HepG2 (cell line): ENCODE results near the gene SUDS3. TPM values are rescaled to one million over a fixed set of nuclear protein-coding genes. Genes with fewer than 3 reads are reported as not detected.

ENCODE experiments used
- ATAC-seq: fragments of 200-7000 bp; cut with Tn5 transposase; 3 replicates; pipeline ENCODE4 v1.9.1; 2020; ENCODE audit warnings: mild to moderate bottlenecking, moderate library complexity
- BruUV-seq: library from RNA; stranded (reverse); fragments of 400-500 nt; replicated peaks from 2 replicates; lab custom pipeline; 2021; lab: Mats Ljungman, UMichigan
- CTCF ChIA-PET: fragments of 300-600 bp; formaldehyde crosslinking; extraction: SDS; loops from one replicate; lab custom pipeline; 2021; ENCODE audit warnings: low total read pairs, inconsistent platforms, low intra/inter-chr PET ratio; lab: Yijun Ruan, JAX
- POLR2A ChIA-PET: fragments of 350-600 bp; sonication (Branson Sonifier 250); formaldehyde crosslinking; loops from one replicate; lab custom pipeline; 2020; ENCODE audit warnings: antibody characterized with exemption, inconsistent platforms; lab: Yijun Ruan, JAX
- DNase-seq: peaks from one replicate; pipeline ENCODE4 v3.0.0-alpha.2; 2015; ENCODE audit warnings: low spot score
- FAIRE-seq: peaks from 3 replicates; lab custom pipeline; 2011; peaks lifted over from hg19 to GRCh38; lab: Jason Lieb, UNC
- H2AFZ ChIP-seq: one replicate; pipeline ENCODE4 v1.6.1; 2011; ENCODE audit warnings: low read length, inconsistent platforms
- H3K27ac ChIP-seq: fragments of 300-600 bp; 3 replicates; pipeline ENCODE4 v1.8.0; 2011; ENCODE audit warnings: mixed run types, mild to moderate bottlenecking, mixed read lengths, low read length, inconsistent platforms; ENCODE audit not compliant: insufficient read depth; ENCODE audit errors: extremely low read length
- H3K27me3 ChIP-seq, 2 experiments: fragments of 200-600 bp in 1 of 2; 2 replicates in 1 of 2; 3 replicates in 1 of 2; pipeline versions ENCODE4 v1.6.0 to v1.8.0; 2011; ENCODE audit warnings: low read length in 2 of 2, mild to moderate bottlenecking in 2 of 2, moderate library complexity in 2 of 2, inconsistent platforms in 1 of 2; ENCODE audit not compliant: insufficient read depth in 2 of 2, control insufficient read depth in 1 of 2
- H3K36me3 ChIP-seq, 2 experiments: fragments of 200-600 bp in 1 of 2; replicated peaks in 1 of 2; 2 replicates in 1 of 2; 3 replicates in 1 of 2; pipeline versions ENCODE4 v1.5.1 to v1.8.0; 2011; ENCODE audit warnings: low read length in 2 of 2, inconsistent platforms in 1 of 2; ENCODE audit not compliant: insufficient read depth in 2 of 2, control insufficient read depth in 1 of 2
- H3K4me1 ChIP-seq: 2 replicates; pipeline ENCODE4 v1.5.1; 2012; ENCODE audit warnings: low read length, inconsistent platforms; ENCODE audit not compliant: insufficient read depth
- H3K4me2 ChIP-seq: 2 replicates; pipeline ENCODE4 v1.6.0; 2011; ENCODE audit warnings: low read depth, low read length, inconsistent platforms
- H3K4me3 ChIP-seq, 3 experiments: fragments of 200-600 bp in 1 of 3; sonication (generic), shearing (Covaris generic) in 1 of 3; replicated peaks in 1 of 3; 2 replicates each; pipeline ENCODE4 v1.5.1; 2011 to 2016; ENCODE audit warnings: low read length in 3 of 3, inconsistent platforms in 2 of 3, low read depth in 2 of 3, mild to moderate bottlenecking in 2 of 3, control low read depth in 1 of 3, mixed read lengths in 1 of 3; ENCODE audit not compliant: insufficient read depth in 1 of 3
- H3K79me2 ChIP-seq: one replicate; pipeline ENCODE4 v1.6.1; 2011; ENCODE audit warnings: low read length, inconsistent platforms; ENCODE audit not compliant: insufficient read depth
- H3K9ac ChIP-seq: 2 replicates; pipeline ENCODE4 v1.6.0; 2011; ENCODE audit warnings: mild to moderate bottlenecking, low read depth, low read length, inconsistent platforms; ENCODE audit not compliant: insufficient read depth
- H3K9me3 ChIP-seq: 2 replicates; pipeline ENCODE4 v1.5.1; 2012; ENCODE audit warnings: mild to moderate bottlenecking, low read length
- H4K20me1 ChIP-seq: 2 replicates; pipeline ENCODE4 v1.6.0; 2011; ENCODE audit warnings: inconsistent platforms, mild to moderate bottlenecking, low read length, moderate library complexity; ENCODE audit not compliant: insufficient read depth
- HNF4G ChIP-seq, 2 experiments: sonication (generic) in 1 of 2; formaldehyde crosslinking in 1 of 2; IDR thresholded peaks; 2 replicates each; pipeline versions ENCODE4 v1.4.0 to v1.6.1; 2011 to 2020; ENCODE audit warnings: borderline replicate concordance in 2 of 2, low read depth in 2 of 2, mild to moderate bottlenecking in 2 of 2, low read length in 1 of 2, missing genetic modification reagents in 1 of 2, moderate library complexity in 1 of 2
- ZKSCAN8 ChIP-seq: IDR thresholded peaks from 2 replicates; pipeline ENCODE4 v1.6.1; 2016; ENCODE audit warnings: borderline replicate concordance, missing genetic modification reagents, missing compliant biosample characterization
- WGBS: methylation state at CpG from one replicate; pipeline ENCODE4 v1.1.6; 2017; ENCODE audit warnings: low lambda C conversion rate; 5-methylcytosine and 5-hydroxymethylcytosine counted together
- in situ Hi-C: cut with HindIII; loops from 2 replicates; pipeline ENCODE4 v1.10.0; 2017; ENCODE audit warnings: low pct_unique_long_range_greater_than_20kb; ENCODE audit not compliant: extremely low pct_ligation_motif_present
- intact Hi-C: fragments of 100-400 bp; cut with micrococcal nuclease; formaldehyde crosslinking; loops from one replicate; pipeline ENCODE4 v1.10.0; 2022; ENCODE audit not compliant: unreplicated experiment
- polyA plus RNA-seq, 8 experiments: library from polyadenylated mRNA; depleted of rRNA in 3 of 8; stranded (reverse) in 7 of 8; unstranded in 1 of 8; fragments of >200 nt; fragmentation: Illumina TruSeq in 4 of 8; extraction: Trizol in 4 of 8; gene quantifications; 2 replicates each; pipeline versions ENCODE4 v1.2.1 to v1.2.3, GENCODE V29; 2011 to 2016; ENCODE audit warnings: low read depth in 4 of 8, missing spikeins in 1 of 8, mixed read lengths in 1 of 8; ENCODE audit not compliant: insufficient read depth in 1 of 8
- total RNA-seq, 5 experiments: library from RNA; depleted of rRNA; stranded (reverse); fragments of >200 nt; fragmentation: Illumina TruSeq; extraction: Trizol; gene quantifications; 2 replicates each; pipeline ENCODE4 v1.2.3, GENCODE V29; 2016; ENCODE audit warnings: low read depth in 1 of 5
- TF ChIP-seq, protein P1 (sequence below): sonication (generic); formaldehyde crosslinking; conservative IDR thresholded peaks from 2 replicates; pipeline ENCODE4 v1.4.0; 2020; ENCODE audit warnings: missing genetic modification reagents
- TF ChIP-seq, protein P2 (sequence below): IDR thresholded peaks from 2 replicates; pipeline ENCODE4 v1.6.1; 2016; ENCODE audit warnings: low read depth, missing genetic modification reagents, missing compliant biosample characterization
- TF ChIP-seq, protein P3 (sequence below), 2 experiments: fragments of 450-650 bp in 1 of 2; sonication (generic) in 1 of 2; formaldehyde crosslinking in 1 of 2; IDR thresholded peaks; 2 replicates each; pipeline versions ENCODE4 v1.6.1 to v1.8.0; 2016 to 2022; ENCODE audit warnings: antibody characterized with exemption in 1 of 2, mild to moderate bottlenecking in 1 of 2, missing genetic modification reagents in 1 of 2
- TF ChIP-seq, protein P4 (sequence below): sonication (generic); formaldehyde crosslinking; IDR thresholded peaks from 2 replicates; pipeline ENCODE4 v1.5.0; 2020; ENCODE audit warnings: missing genetic modification reagents

SUDS3 gene
- total and polyA plus RNA-seq, 2 of the 13 experiments (the other 11 are each of a cell fraction or from before 2014, with no cell fraction given): 20.2 to 33.1 TPM

DNA sequence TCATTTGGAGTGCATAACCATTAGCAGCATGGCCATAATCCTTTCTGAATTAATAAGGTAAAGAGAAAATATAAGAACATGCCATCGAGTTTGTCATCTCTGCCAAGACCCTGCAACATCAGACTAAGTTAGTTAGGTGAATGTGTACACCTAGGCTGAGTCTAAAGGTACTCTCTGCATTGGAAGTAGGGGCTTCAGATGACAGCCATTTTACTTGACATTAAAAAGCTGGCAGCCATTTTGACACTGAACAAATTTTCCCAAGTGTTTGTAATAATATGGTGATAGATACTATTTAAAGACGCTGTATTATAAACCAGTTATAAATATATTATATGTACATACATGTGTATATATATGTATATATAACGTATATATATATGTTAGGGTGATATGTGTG is 79.0 kb downstream of the SUDS3 start:
- under 1% methylated on average over 3 of the region's 3 CpGs for WGBS
- Histone ChIP-seq H3K79me2 (no peaks in the 10 kb centered on the region), H3K4me3 (no peak overlapping the region), H3K27ac (no peak overlapping the region), H3K4me1 (no peaks in the 10 kb centered on the region), H2AFZ (no peak overlapping the region), H3K36me3 (no peaks in the 10 kb centered on the region), H4K20me1 (no peaks in the 10 kb centered on the region), H3K9ac (no peak overlapping the region), H3K27me3 (peaks cover 0 to 4% of the 10 kb centered on the region in 2 experiments; a peak in 1 of 5 replicates), H3K4me2 (no peak overlapping the region), H3K9me3 (no peaks in the 10 kb centered on the region)
- intact Hi-C loops: no loop called here
- DNase-seq: no peak
- CTCF ChIA-PET: no interaction called here
- no peak for FAIRE-seq
- in situ Hi-C loops: no loop called here
- BruUV-seq: no TSS peak
- no peak for ATAC-seq
- POLR2A ChIA-PET: no interaction called here
- TF ChIP-seq ZKSCAN8 (CRISPR knock-in tag) (no peak), HNF4G (IDR thresholded peaks at IDR 0.05; ENCODE audit: borderline replicate concordance, low read depth, low read length) (no peak), HNF4G (CRISPR knock-in tag; IDR thresholded peaks at IDR 0.05; ENCODE audit: borderline replicate concordance, low read depth) (no peak)
- TF ChIP-seq, protein P1, sequence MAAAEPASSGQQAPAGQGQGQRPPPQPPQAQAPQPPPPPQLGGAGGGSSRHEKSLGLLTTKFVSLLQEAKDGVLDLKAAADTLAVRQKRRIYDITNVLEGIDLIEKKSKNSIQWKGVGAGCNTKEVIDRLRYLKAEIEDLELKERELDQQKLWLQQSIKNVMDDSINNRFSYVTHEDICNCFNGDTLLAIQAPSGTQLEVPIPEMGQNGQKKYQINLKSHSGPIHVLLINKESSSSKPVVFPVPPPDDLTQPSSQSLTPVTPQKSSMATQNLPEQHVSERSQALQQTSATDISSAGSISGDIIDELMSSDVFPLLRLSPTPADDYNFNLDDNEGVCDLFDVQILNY (CRISPR knock-in tag): no peak
- TF ChIP-seq, protein P2, sequence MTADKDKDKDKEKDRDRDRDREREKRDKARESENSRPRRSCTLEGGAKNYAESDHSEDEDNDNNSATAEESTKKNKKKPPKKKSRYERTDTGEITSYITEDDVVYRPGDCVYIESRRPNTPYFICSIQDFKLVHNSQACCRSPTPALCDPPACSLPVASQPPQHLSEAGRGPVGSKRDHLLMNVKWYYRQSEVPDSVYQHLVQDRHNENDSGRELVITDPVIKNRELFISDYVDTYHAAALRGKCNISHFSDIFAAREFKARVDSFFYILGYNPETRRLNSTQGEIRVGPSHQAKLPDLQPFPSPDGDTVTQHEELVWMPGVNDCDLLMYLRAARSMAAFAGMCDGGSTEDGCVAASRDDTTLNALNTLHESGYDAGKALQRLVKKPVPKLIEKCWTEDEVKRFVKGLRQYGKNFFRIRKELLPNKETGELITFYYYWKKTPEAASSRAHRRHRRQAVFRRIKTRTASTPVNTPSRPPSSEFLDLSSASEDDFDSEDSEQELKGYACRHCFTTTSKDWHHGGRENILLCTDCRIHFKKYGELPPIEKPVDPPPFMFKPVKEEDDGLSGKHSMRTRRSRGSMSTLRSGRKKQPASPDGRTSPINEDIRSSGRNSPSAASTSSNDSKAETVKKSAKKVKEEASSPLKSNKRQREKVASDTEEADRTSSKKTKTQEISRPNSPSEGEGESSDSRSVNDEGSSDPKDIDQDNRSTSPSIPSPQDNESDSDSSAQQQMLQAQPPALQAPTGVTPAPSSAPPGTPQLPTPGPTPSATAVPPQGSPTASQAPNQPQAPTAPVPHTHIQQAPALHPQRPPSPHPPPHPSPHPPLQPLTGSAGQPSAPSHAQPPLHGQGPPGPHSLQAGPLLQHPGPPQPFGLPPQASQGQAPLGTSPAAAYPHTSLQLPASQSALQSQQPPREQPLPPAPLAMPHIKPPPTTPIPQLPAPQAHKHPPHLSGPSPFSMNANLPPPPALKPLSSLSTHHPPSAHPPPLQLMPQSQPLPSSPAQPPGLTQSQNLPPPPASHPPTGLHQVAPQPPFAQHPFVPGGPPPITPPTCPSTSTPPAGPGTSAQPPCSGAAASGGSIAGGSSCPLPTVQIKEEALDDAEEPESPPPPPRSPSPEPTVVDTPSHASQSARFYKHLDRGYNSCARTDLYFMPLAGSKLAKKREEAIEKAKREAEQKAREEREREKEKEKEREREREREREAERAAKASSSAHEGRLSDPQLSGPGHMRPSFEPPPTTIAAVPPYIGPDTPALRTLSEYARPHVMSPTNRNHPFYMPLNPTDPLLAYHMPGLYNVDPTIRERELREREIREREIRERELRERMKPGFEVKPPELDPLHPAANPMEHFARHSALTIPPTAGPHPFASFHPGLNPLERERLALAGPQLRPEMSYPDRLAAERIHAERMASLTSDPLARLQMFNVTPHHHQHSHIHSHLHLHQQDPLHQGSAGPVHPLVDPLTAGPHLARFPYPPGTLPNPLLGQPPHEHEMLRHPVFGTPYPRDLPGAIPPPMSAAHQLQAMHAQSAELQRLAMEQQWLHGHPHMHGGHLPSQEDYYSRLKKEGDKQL: no peak
- TF ChIP-seq, protein P3, sequence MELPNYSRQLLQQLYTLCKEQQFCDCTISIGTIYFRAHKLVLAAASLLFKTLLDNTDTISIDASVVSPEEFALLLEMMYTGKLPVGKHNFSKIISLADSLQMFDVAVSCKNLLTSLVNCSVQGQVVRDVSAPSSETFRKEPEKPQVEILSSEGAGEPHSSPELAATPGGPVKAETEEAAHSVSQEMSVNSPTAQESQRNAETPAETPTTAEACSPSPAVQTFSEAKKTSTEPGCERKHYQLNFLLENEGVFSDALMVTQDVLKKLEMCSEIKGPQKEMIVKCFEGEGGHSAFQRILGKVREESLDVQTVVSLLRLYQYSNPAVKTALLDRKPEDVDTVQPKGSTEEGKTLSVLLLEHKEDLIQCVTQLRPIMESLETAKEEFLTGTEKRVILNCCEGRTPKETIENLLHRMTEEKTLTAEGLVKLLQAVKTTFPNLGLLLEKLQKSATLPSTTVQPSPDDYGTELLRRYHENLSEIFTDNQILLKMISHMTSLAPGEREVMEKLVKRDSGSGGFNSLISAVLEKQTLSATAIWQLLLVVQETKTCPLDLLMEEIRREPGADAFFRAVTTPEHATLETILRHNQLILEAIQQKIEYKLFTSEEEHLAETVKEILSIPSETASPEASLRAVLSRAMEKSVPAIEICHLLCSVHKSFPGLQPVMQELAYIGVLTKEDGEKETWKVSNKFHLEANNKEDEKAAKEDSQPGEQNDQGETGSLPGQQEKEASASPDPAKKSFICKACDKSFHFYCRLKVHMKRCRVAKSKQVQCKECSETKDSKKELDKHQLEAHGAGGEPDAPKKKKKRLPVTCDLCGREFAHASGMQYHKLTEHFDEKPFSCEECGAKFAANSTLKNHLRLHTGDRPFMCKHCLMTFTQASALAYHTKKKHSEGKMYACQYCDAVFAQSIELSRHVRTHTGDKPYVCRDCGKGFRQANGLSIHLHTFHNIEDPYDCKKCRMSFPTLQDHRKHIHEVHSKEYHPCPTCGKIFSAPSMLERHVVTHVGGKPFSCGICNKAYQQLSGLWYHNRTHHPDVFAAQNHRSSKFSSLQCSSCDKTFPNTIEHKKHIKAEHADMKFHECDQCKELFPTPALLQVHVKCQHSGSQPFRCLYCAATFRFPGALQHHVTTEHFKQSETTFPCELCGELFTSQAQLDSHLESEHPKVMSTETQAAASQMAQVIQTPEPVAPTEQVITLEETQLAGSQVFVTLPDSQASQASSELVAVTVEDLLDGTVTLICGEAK (IDR thresholded peaks at IDR 0.05): no peak
- TF ChIP-seq, protein P3 (CRISPR knock-in tag; IDR thresholded peaks at IDR 0.05): no peak
- TF ChIP-seq, protein P4, sequence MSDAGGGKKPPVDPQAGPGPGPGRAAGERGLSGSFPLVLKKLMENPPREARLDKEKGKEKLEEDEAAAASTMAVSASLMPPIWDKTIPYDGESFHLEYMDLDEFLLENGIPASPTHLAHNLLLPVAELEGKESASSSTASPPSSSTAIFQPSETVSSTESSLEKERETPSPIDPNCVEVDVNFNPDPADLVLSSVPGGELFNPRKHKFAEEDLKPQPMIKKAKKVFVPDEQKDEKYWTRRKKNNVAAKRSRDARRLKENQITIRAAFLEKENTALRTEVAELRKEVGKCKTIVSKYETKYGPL (CRISPR knock-in tag): no peak
